Measurements from ENCODE around the gene CTBP2.
"Not testable (repeated sequence)": the region's sequence is repeated elsewhere in the genome, so short reads cannot be mapped to it uniquely, and the experiment has no call there.

CTBP2 gene

DNA sequence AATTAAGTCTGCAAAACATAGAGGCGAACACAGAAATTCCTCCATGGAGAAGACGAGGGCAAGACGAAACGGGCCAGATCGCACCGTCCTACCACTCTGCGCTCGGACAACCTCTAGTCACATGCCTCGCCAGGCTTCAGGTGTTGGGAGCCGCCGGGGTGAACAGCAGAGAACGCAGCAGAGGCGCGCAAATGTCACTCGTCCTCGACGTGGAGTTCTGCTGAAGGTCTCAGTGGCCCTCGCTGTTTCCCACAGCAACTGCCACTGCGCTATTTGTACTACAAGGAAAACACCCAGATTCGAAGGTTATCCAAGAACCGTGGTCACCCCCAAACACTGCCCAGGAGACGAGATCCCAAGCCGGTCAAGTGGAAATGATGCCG, 9.2 kb downstream of the CTBP2 start:
- peaks cover 88% of the 10 kb centered on the region for H3K4me1 Mint-ChIP-seq
- H3K36me3 Mint-ChIP-seq (ENCODE audit: low read depth) = peaks cover 25% of the 10 kb centered on the region
- H3K27ac Mint-ChIP-seq = peak overlapping the region in 2 of 3 experiments; percentile 58 to 68
- H3K9me3 Mint-ChIP-seq = no peaks in the 10 kb centered on the region
- H3K4me3 Mint-ChIP-seq = peak overlapping the region; percentile 11 to 56 (median 49)
- H3K27me3 Mint-ChIP-seq (ENCODE audit: low read depth) = no peaks in the 10 kb centered on the region
- TF ChIP-seq, protein P1, sequence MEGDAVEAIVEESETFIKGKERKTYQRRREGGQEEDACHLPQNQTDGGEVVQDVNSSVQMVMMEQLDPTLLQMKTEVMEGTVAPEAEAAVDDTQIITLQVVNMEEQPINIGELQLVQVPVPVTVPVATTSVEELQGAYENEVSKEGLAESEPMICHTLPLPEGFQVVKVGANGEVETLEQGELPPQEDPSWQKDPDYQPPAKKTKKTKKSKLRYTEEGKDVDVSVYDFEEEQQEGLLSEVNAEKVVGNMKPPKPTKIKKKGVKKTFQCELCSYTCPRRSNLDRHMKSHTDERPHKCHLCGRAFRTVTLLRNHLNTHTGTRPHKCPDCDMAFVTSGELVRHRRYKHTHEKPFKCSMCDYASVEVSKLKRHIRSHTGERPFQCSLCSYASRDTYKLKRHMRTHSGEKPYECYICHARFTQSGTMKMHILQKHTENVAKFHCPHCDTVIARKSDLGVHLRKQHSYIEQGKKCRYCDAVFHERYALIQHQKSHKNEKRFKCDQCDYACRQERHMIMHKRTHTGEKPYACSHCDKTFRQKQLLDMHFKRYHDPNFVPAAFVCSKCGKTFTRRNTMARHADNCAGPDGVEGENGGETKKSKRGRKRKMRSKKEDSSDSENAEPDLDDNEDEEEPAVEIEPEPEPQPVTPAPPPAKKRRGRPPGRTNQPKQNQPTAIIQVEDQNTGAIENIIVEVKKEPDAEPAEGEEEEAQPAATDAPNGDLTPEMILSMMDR (IDR thresholded peaks at IDR 0.05; ENCODE audit: unreplicated experiment in 3 of 3) = no peak

- Mint-ChIP-seq H3K4me1 (peaks cover 84% of the 10 kb centered on the region), H3K27ac (peak overlapping the region; percentile 68 to 90 (median 81)), H3K4me3 (peak overlapping the region; percentile 37 to 58 (median 49)), H3K36me3 (ENCODE audit: low read depth) (peaks cover 25% of the 10 kb centered on the region)
- H3K9me3 Mint-ChIP-seq; H3K27me3 Mint-ChIP-seq (ENCODE audit: low read depth): not testable (repeated sequence)
Measured at GRCh38 chr10:125150376-125151083, 9.8 kb downstream of the CTBP2 start.

- Mint-ChIP-seq H3K27ac (peak overlapping the region; percentile 52 to 90 (median 83)), H3K36me3 (ENCODE audit: low read depth) (peaks cover 25% of the 10 kb centered on the region), H3K27me3 (ENCODE audit: low read depth) (no peaks in the 10 kb centered on the region), H3K4me1 (peaks cover 84% of the 10 kb centered on the region), H3K4me3 (no peak overlapping the region), H3K9me3 (no peaks in the 10 kb centered on the region)
- TF ChIP-seq, protein P1 (IDR thresholded peaks at IDR 0.05; ENCODE audit: unreplicated experiment in 3 of 3) = no peak
Measured at GRCh38 chr10:125149680-125150047, 10.7 kb downstream of the CTBP2 start.

DNA sequence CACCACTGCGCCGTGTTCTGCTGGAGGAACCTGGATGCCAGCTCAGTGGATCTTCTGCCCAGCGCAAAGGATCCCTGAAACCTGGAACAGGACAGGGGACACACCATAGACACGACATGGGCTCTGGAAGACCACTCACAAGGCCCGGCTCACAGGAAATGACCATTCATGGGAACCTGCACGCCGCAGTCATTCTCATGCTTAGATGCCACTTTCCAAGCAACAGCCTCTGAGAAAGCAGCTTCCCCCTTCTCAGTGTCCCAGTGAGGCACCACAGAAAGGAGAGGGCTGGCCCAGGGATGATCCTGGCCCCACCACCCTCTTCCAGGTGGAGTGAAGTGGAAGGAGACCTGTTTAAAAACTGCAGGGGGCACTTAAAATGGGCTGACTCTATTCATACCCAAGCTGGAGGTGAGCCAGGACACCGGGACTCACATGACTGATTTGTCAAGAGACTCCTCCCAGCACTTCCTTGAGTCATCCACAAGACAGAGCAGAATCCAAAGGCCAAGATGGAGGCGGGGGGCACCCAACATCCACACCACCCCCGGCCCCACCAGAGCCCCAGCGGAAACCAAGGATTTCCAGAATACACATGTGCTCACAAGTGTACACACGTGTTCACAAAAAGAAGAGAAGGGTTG, 11.2 kb downstream of the CTBP2 start:
- H3K4me3 Mint-ChIP-seq = peak overlapping the region in 1 of 3 experiments; percentile 37
- peaks cover 25% of the 10 kb centered on the region for H3K36me3 Mint-ChIP-seq (ENCODE audit: low read depth)
- H3K27ac Mint-ChIP-seq = peak overlapping the region; percentile 83 to 90 (median 87)
- TF ChIP-seq, protein P1 (IDR thresholded peaks at IDR 0.05; ENCODE audit: unreplicated experiment in 3 of 3) = no peak
- no peaks in the 10 kb centered on the region for H3K27me3 Mint-ChIP-seq (ENCODE audit: low read depth)
- no peaks in the 10 kb centered on the region for H3K9me3 Mint-ChIP-seq
- peaks cover 84% of the 10 kb centered on the region for H3K4me1 Mint-ChIP-seq

DNA sequence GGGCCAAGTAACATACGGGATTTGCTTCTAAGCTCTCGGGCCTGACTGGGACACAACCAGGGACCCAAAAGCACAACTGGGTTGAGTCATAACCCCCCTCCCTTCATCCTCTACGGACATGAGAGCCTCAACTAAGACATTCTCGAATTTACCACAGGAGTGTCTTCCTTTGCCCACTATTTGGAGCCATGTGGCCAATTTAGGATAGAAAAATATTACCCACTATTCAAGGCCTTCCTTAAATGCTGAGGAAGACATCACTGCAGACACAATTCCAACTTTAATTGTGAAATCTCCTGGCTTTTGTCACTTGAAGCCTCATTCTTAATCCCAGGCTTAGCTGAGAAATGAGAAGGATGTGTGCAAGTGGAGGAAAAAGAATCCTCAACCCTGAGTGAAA, 11.8 kb downstream of the CTBP2 start:
- TF ChIP-seq, protein P1 (IDR thresholded peaks at IDR 0.05; ENCODE audit: unreplicated experiment in 3 of 3) = no peak
- peak overlapping the region; percentile 83 to 90 (median 87) for H3K27ac Mint-ChIP-seq
- no peak overlapping the region for H3K4me3 Mint-ChIP-seq
- no peaks in the 10 kb centered on the region for H3K9me3 Mint-ChIP-seq
- H3K27me3 Mint-ChIP-seq (ENCODE audit: low read depth) = no peaks in the 10 kb centered on the region
- peaks cover 84% of the 10 kb centered on the region for H3K4me1 Mint-ChIP-seq
- H3K36me3 Mint-ChIP-seq (ENCODE audit: low read depth) = peaks cover 25% of the 10 kb centered on the region

- TF ChIP-seq, protein P1 (IDR thresholded peaks at IDR 0.05; ENCODE audit: unreplicated experiment in 3 of 3) = no peak
- peak overlapping the region; percentile 83 to 90 (median 87) for H3K27ac Mint-ChIP-seq
- peak overlapping the region; percentile 3 to 64 (median 45) for H3K4me3 Mint-ChIP-seq
- H3K4me1 Mint-ChIP-seq = peaks cover 79% of the 10 kb centered on the region
- peaks cover 25% of the 10 kb centered on the region for H3K36me3 Mint-ChIP-seq (ENCODE audit: low read depth)
- H3K27me3 Mint-ChIP-seq (ENCODE audit: low read depth) = no peaks in the 10 kb centered on the region
- H3K9me3 Mint-ChIP-seq = no peaks in the 10 kb centered on the region
Measured at GRCh38 chr10:125147971-125148439, 12.4 kb downstream of the CTBP2 start.
